ENCODE data around the gene NRN1L.
"Not testable (repeated sequence)": the region's sequence is repeated elsewhere in the genome, so short reads cannot be mapped to it uniquely, and the experiment has no call there.

NRN1L gene

GRCh38 chr16:67882374-67883145, 2.1 kb upstream of the NRN1L start:
- DNase-seq (ENCODE audit: low read depth), result no peak

- no peak for DNase-seq (ENCODE audit: low read depth)
Observed at GRCh38 chr16:67883146-67883871, 1.4 kb upstream of the NRN1L start.

- DNase-seq (ENCODE audit: low read depth), result peak; percentile 26
Observed at GRCh38 chr16:67883872-67884261, 818 bp upstream of the NRN1L start.

- DNase-seq (ENCODE audit: low read depth), result no peak
Observed at GRCh38 chr16:67885545-67885944, 860 bp downstream of the NRN1L start.

GRCh38 chr16:67885976-67886375, 1.3 kb downstream of the NRN1L start:
- no peak for DNase-seq (ENCODE audit: low read depth)

- no peak for DNase-seq (ENCODE audit: low read depth)
Observed at GRCh38 chr16:67886387-67886786, 1.7 kb downstream of the NRN1L start.

GRCh38 chr16:67888331-67888730, 3.6 kb downstream of the NRN1L start:
- DNase-seq (ENCODE audit: low read depth), result no peak

GRCh38 chr16:67892375-67892774, 7.7 kb downstream of the NRN1L start:
- no peak for DNase-seq (ENCODE audit: low read depth)

GRCh38 chr16:67892899-67893742, 8.4 kb downstream of the NRN1L start, which contains the start of gene PSKH1:
Gene PSKH1 (plus strand): TSS chr16:67893254. CDS start chr16:67908750, 15,496 bp downstream.
- peak; percentile 92 for DNase-seq (ENCODE audit: low read depth)

- DNase-seq (ENCODE audit: low read depth), result no peak
Observed at GRCh38 chr16:67893743-67894399, 9.2 kb downstream of the NRN1L start.

GRCh38 chr16:67897231-67897630, 12.5 kb downstream of the NRN1L start:
- DNase-seq (ENCODE audit: low read depth), result no peak

- DNase-seq (ENCODE audit: low read depth), result no peak
Observed at GRCh38 chr16:67901734-67902133, 17.0 kb downstream of the NRN1L start.

GRCh38 chr16:67902831-67903230, 18.1 kb downstream of the NRN1L start:
- no peak for DNase-seq (ENCODE audit: low read depth)

- no peak for DNase-seq (ENCODE audit: low read depth)
Observed at GRCh38 chr16:67907397-67908180, 22.9 kb downstream of the NRN1L start.

GRCh38 chr16:67909056-67909742, 24.5 kb downstream of the NRN1L start:
- no peak for DNase-seq (ENCODE audit: low read depth)

GRCh38 chr16:67910158-67910557, 25.5 kb downstream of the NRN1L start:
- no peak for DNase-seq (ENCODE audit: low read depth)

GRCh38 chr16:67914758-67915495, 30.2 kb downstream of the NRN1L start:
- DNase-seq (ENCODE audit: low read depth), result no peak

GRCh38 chr16:67915496-67915769, 30.7 kb downstream of the NRN1L start:
- DNase-seq (ENCODE audit: low read depth), result not testable (repeated sequence)

GRCh38 chr16:67915831-67916723, 31.4 kb downstream of the NRN1L start:
- DNase-seq (ENCODE audit: low read depth), result no peak

All from T-helper 22 cell (primary cell).